ENCODE measurements around the gene SEMA6A.

DNA sequence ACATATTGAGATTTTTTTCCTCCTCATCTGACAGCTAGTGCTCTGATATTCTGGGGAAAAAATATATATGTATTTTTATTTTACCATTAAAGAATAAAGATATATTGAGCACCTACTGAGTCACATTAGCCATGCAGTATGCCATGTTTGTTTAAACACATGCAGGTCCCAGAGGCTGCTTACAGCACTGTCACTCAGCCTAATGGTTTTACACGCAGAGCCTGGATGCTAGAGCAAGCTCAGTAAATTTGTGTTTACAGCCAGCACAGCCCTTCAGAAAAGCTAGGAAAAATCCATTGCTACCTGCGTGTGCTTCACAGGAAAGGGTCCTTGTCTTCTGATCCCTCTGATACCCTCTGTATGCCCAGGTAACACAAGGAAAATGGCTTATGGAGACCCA, 146.2 kb downstream of the SEMA6A start:
- TF ChIP-seq, protein P1, sequence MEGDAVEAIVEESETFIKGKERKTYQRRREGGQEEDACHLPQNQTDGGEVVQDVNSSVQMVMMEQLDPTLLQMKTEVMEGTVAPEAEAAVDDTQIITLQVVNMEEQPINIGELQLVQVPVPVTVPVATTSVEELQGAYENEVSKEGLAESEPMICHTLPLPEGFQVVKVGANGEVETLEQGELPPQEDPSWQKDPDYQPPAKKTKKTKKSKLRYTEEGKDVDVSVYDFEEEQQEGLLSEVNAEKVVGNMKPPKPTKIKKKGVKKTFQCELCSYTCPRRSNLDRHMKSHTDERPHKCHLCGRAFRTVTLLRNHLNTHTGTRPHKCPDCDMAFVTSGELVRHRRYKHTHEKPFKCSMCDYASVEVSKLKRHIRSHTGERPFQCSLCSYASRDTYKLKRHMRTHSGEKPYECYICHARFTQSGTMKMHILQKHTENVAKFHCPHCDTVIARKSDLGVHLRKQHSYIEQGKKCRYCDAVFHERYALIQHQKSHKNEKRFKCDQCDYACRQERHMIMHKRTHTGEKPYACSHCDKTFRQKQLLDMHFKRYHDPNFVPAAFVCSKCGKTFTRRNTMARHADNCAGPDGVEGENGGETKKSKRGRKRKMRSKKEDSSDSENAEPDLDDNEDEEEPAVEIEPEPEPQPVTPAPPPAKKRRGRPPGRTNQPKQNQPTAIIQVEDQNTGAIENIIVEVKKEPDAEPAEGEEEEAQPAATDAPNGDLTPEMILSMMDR (IDR thresholded peaks at IDR 0.05), result no peak
- no peak for TF ChIP-seq POLR2A (IDR thresholded peaks at IDR 0.05; ENCODE audit: low read length)
- no peak for TF ChIP-seq RAD21 (conservative IDR thresholded peaks at IDR 0.05 in 1 of 2, IDR thresholded peaks at IDR 0.05 in 1 of 2)
- no peak for TF ChIP-seq JUN (IDR thresholded peaks at IDR 0.05)
- no peak for TF ChIP-seq KDM5A (IDR thresholded peaks at IDR 0.05)
- TF ChIP-seq, protein P2, sequence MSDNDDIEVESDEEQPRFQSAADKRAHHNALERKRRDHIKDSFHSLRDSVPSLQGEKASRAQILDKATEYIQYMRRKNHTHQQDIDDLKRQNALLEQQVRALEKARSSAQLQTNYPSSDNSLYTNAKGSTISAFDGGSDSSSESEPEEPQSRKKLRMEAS (IDR thresholded peaks at IDR 0.05), result no peak
- TF ChIP-seq MAZ (IDR thresholded peaks at IDR 0.05; ENCODE audit: borderline replicate concordance, low read depth, low read length), result no peak
- TF ChIP-seq FOSL2 (IDR thresholded peaks at IDR 0.05), result no peak
- TF ChIP-seq FOSL2 (CRISPR knock-in tag; IDR thresholded peaks at IDR 0.05), result no peak
- TF ChIP-seq, protein P3, sequence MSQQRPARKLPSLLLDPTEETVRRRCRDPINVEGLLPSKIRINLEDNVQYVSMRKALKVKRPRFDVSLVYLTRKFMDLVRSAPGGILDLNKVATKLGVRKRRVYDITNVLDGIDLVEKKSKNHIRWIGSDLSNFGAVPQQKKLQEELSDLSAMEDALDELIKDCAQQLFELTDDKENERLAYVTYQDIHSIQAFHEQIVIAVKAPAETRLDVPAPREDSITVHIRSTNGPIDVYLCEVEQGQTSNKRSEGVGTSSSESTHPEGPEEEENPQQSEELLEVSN (IDR thresholded peaks at IDR 0.05; ENCODE audit: borderline replicate concordance, low read depth), result no peak
- no peak for TF ChIP-seq MYC (IDR thresholded peaks at IDR 0.05; ENCODE audit: borderline replicate concordance, low read length)

All from A549 (cell line).